Astrocyte (in vitro differentiated cells and primary cell): ENCODE results near the gene CHKA. TPM values are rescaled to one million over a fixed set of nuclear protein-coding genes. Genes with fewer than 3 reads are reported as not detected.

ENCODE experiments used
- DNase-seq: peaks from one replicate; pipeline ENCODE4 v3.0.0-alpha.2; 2010; ENCODE audit warnings: low read depth
- FAIRE-seq: peaks from 2 replicates; lab custom pipeline; 2011; peaks lifted over from hg19 to GRCh38; lab: Jason Lieb, UNC
- H2AFZ ChIP-seq: 2 replicates; pipeline ENCODE4 v1.6.0; 2012; ENCODE audit warnings: low read depth, low read length, inconsistent platforms
- H3K27ac ChIP-seq: 2 replicates; pipeline ENCODE4 v1.5.1; 2011; ENCODE audit warnings: low read depth, low read length, inconsistent platforms
- H3K27me3 ChIP-seq: 2 replicates; pipeline ENCODE4 v1.6.0; 2011; ENCODE audit warnings: low read length, inconsistent platforms; ENCODE audit not compliant: insufficient read depth
- H3K36me3 ChIP-seq: 2 replicates; pipeline ENCODE4 v1.5.1; 2011; ENCODE audit warnings: low read length, inconsistent platforms; ENCODE audit not compliant: insufficient read depth
- H3K4me1 ChIP-seq: 2 replicates; pipeline ENCODE4 v1.5.1; 2011; ENCODE audit warnings: low read length, inconsistent platforms; ENCODE audit not compliant: insufficient read depth
- H3K4me2 ChIP-seq: 2 replicates; pipeline ENCODE4 v1.6.0; 2012; ENCODE audit warnings: low read length, inconsistent platforms
- H3K4me3 ChIP-seq: 2 replicates; pipeline ENCODE4 v1.5.1; 2011; ENCODE audit warnings: low read depth, mild to moderate bottlenecking, low read length, inconsistent platforms; ENCODE audit not compliant: insufficient read depth
- H3K79me2 ChIP-seq: 2 replicates; pipeline ENCODE4 v1.6.0; 2012; ENCODE audit warnings: mild to moderate bottlenecking, low read length, inconsistent platforms; ENCODE audit not compliant: insufficient read depth
- H3K9ac ChIP-seq: 2 replicates; pipeline ENCODE4 v1.6.0; 2012; ENCODE audit warnings: mild to moderate bottlenecking, low read length, inconsistent platforms
- H3K9me3 ChIP-seq: 2 replicates; pipeline ENCODE4 v1.5.1; 2012; ENCODE audit warnings: low read depth, mild to moderate bottlenecking, low read length, inconsistent platforms; ENCODE audit not compliant: insufficient read depth
- H4K20me1 ChIP-seq: 2 replicates; pipeline ENCODE4 v1.6.0; 2012; ENCODE audit warnings: low read length, inconsistent platforms; ENCODE audit not compliant: insufficient read depth
- H3K27ac Mint-ChIP-seq: one replicate; pipeline ENCODE4 v1.8.0; 2021; ENCODE audit warnings: mild to moderate bottlenecking, mixed read lengths; ENCODE audit not compliant: unreplicated experiment
- H3K27me3 Mint-ChIP-seq: one replicate; pipeline ENCODE4 v1.8.0; 2021; ENCODE audit warnings: low read depth, mixed read lengths; ENCODE audit not compliant: unreplicated experiment
- H3K36me3 Mint-ChIP-seq: one replicate; pipeline ENCODE4 v1.8.0; 2021; ENCODE audit warnings: low read depth, mixed read lengths; ENCODE audit not compliant: unreplicated experiment
- H3K4me1 Mint-ChIP-seq: one replicate; pipeline ENCODE4 v1.8.0; 2021; ENCODE audit warnings: low read depth, mixed read lengths; ENCODE audit not compliant: unreplicated experiment
- H3K4me3 Mint-ChIP-seq: one replicate; pipeline ENCODE4 v1.8.0; 2021; ENCODE audit warnings: mild to moderate bottlenecking, moderate library complexity, mixed read lengths; ENCODE audit not compliant: unreplicated experiment
- H3K9me3 Mint-ChIP-seq: one replicate; pipeline ENCODE4 v1.8.0; 2021; ENCODE audit warnings: mild to moderate bottlenecking, mixed read lengths; ENCODE audit not compliant: unreplicated experiment
- CTCF ChIP-seq: IDR thresholded peaks from 2 replicates; pipeline ENCODE4 v1.5.1; 2011; ENCODE audit warnings: low read depth, mild to moderate bottlenecking, inconsistent platforms, low read length, moderate library complexity; ENCODE audit not compliant: insufficient read depth
- EZH2 ChIP-seq: IDR thresholded peaks from 2 replicates; pipeline ENCODE4 v1.6.1; 2012; ENCODE audit warnings: mild to moderate bottlenecking, low read length, inconsistent platforms; ENCODE audit not compliant: insufficient read depth
- microRNA-seq: library from miRNA; unstranded; fragments of <30 nt; microRNA quantifications from one replicate; pipeline ENCODE4 v1.2.0, GENCODE V29; 2020
- total RNA-seq: library from RNA; stranded (reverse); gene quantifications from 2 replicates; pipeline ENCODE4 v1.2.1, GENCODE V29; 2021

Gene CHKA
- total RNA-seq, 1 donor from 2014 or later = 37.7 TPM

- Mint-ChIP-seq H3K36me3 (peaks cover 4% of the 10 kb centered on the region), H3K4me1 (peaks cover under 1% of the 10 kb centered on the region), H3K27ac (peak within 1 kb of the TSS; percentile 47), H3K9me3 (no peaks in the 10 kb centered on the region), H3K27me3 (peaks cover 12% of the 10 kb centered on the region), H3K4me3 (peak within 1 kb of the TSS; percentile 90)
- DNase-seq (peak; percentile 49), FAIRE-seq (no peak)
- no peaks in the 10 kb centered on the region for H3K79me2 ChIP-seq
- H4K20me1 ChIP-seq = no peaks in the 10 kb centered on the region
- H2AFZ ChIP-seq = peak within 1 kb of the TSS; percentile 73
- H3K27me3 ChIP-seq = no peaks in the 10 kb centered on the region
- H3K4me1 ChIP-seq = no peaks in the 10 kb centered on the region
- no peaks in the 10 kb centered on the region for H3K36me3 ChIP-seq
- peak within 1 kb of the TSS; percentile 16 for H3K9ac ChIP-seq
- no peak within 1 kb of the TSS for H3K27ac ChIP-seq
- peak within 1 kb of the TSS; percentile 83 for H3K4me2 ChIP-seq
- TF ChIP-seq EZH2 (no peak), CTCF (no peak)
- peak within 1 kb of the TSS; percentile 51 for H3K4me3 ChIP-seq
- no peaks in the 10 kb centered on the region for H3K9me3 ChIP-seq
Measured at GRCh38 chr11:68003846-68004550, 117.2 kb downstream of the CHKA start, which contains the start of gene UNC93B1. UNC93B1 (minus strand) TSS chr11:68004097; CDS start chr11:68004043, 54 bp downstream.

- Histone ChIP-seq H3K4me1 (no peaks in the 10 kb centered on the region), H2AFZ (peak overlapping the region; percentile 73), H3K4me2 (peak overlapping the region; percentile 83), H4K20me1 (no peaks in the 10 kb centered on the region), H3K4me3 (peak overlapping the region; percentile 51), H3K36me3 (no peaks in the 10 kb centered on the region), H3K9ac (peak overlapping the region; percentile 16), H3K27ac (no peak overlapping the region), H3K9me3 (no peaks in the 10 kb centered on the region), H3K27me3 (no peaks in the 10 kb centered on the region), H3K79me2 (no peaks in the 10 kb centered on the region)
- no peaks in the 10 kb centered on the region for H3K4me1 Mint-ChIP-seq
- FAIRE-seq = no peak
- peak overlapping the region; percentile 47 for H3K27ac Mint-ChIP-seq
- H3K27me3 Mint-ChIP-seq = peaks cover 12% of the 10 kb centered on the region
- peaks cover 4% of the 10 kb centered on the region for H3K36me3 Mint-ChIP-seq
- DNase-seq = no peak
- peak overlapping the region; percentile 90 for H3K4me3 Mint-ChIP-seq
- TF ChIP-seq EZH2 (no peak), CTCF (no peak)
- no peaks in the 10 kb centered on the region for H3K9me3 Mint-ChIP-seq
Measured at GRCh38 chr11:68002938-68003845, 118.0 kb downstream of the CHKA start.

Small RNA genes within 50 kb of the gene (microRNA-seq; reads per million reads assigned to microRNA genes)
- gene MIR4691 (1.4 reads per million), gene MIR6753 (1.9 reads per million), gene MIR7113 (3.6 reads per million, percentile 11 among the genes with 10 or more reads in this experiment)

Other genes with a start within 250 kb of the CHKA start
- gene UNC93B1, start 117.3 kb downstream of the CHKA start, total RNA-seq = 37.3 and 39.6 TPM in 2 replicates
- gene ALDH3B1, start 111.1 kb downstream of the CHKA start, total RNA-seq = 1.1 and 1.3 TPM in 2 replicates
- gene NDUFS8, start 90.7 kb downstream of the CHKA start, total RNA-seq = 159 and 170 TPM in 2 replicates
- 55.1 and 56.5 TPM in 2 replicates for gene TCIRG1, start 82.4 kb downstream of the CHKA start, total RNA-seq
- gene KMT5B, start 91.9 kb upstream of the CHKA start, total RNA-seq = 33.4 and 38.0 TPM in 2 replicates
- 79.8 and 83.5 TPM in 2 replicates for gene C11orf24, start 150.6 kb upstream of the CHKA start, total RNA-seq
- gene LRP5, start 191.2 kb upstream of the CHKA start, total RNA-seq = 19.6 and 20.2 TPM in 2 replicates